NB4 (cell line): ENCODE data around the gene TIMM10B.

Source experiments
- DNase-seq: peaks from one replicate; pipeline ENCODE4 v3.0.0; 2010; ENCODE audit warnings: low read depth
- H3K4me3 ChIP-seq: one replicate; pipeline ENCODE4 v1.5.1; 2011; ENCODE audit warnings: mild to moderate bottlenecking, low read depth, low read length, moderate library complexity
- CTCF ChIP-seq: IDR thresholded peaks from one replicate; pipeline ENCODE4 v1.5.1; 2012; ENCODE audit warnings: low read depth, low read length
- MAX ChIP-seq: IDR thresholded peaks from 2 replicates; pipeline ENCODE4 v1.6.1; 2011; ENCODE audit warnings: low read depth, low read length
- MYC ChIP-seq: IDR thresholded peaks from 2 replicates; pipeline ENCODE4 v1.6.1; 2011; ENCODE audit warnings: low read depth, low read length
- POLR2A ChIP-seq: IDR thresholded peaks from 2 replicates; pipeline ENCODE4 v1.6.1; 2011; ENCODE audit warnings: mild to moderate bottlenecking; ENCODE audit not compliant: insufficient read length; ENCODE audit errors: extremely low read depth

Gene TIMM10B

GRCh38 chr11:6458352-6459098 lies 22.8 kb upstream of the TIMM10B start:
- no peak overlapping the region for H3K4me3 ChIP-seq
- no peak for DNase-seq
- TF ChIP-seq POLR2A (no peak), CTCF (no peak)

GRCh38 chr11:6459099-6459450 lies 22.2 kb upstream of the TIMM10B start:
- no peak for DNase-seq
- TF ChIP-seq MYC, result no peak
- TF ChIP-seq POLR2A, result no peak
- H3K4me3 ChIP-seq, result no peak overlapping the region

GRCh38 chr11:6468712-6469495 lies 12.4 kb upstream of the TIMM10B start:
- TF ChIP-seq POLR2A (no peak), CTCF (no peak), MYC (no peak), MAX (no peak)
- peak; percentile 75 for DNase-seq
- H3K4me3 ChIP-seq, result no peak overlapping the region

GRCh38 chr11:6469599-6469998 lies 11.7 kb upstream of the TIMM10B start:
- TF ChIP-seq CTCF, result no peak
- no peak for TF ChIP-seq POLR2A
- no peak for TF ChIP-seq MAX
- no peak for TF ChIP-seq MYC
- no peak for DNase-seq
- no peak overlapping the region for H3K4me3 ChIP-seq

GRCh38 chr11:6472934-6473333 lies 8.4 kb upstream of the TIMM10B start:
- H3K4me3 ChIP-seq, result no peak overlapping the region
- TF ChIP-seq MYC (no peak), POLR2A (no peak), CTCF (no peak), MAX (no peak)
- no peak for DNase-seq

- DNase-seq, result peak; percentile 75
- peak within 1 kb of the TSS; percentile 51 for H3K4me3 ChIP-seq
- TF ChIP-seq MYC (no peak), CTCF (no peak), POLR2A (peak; percentile 41), MAX (no peak)
Observed at GRCh38 chr11:6473451-6474412, 7.6 kb upstream of the TIMM10B start, which contains the start of gene TRIM3. Gene TRIM3 (minus strand): TSS chr11:6473941. CDS start chr11:6465695, 8,246 bp downstream.
